Measurements from ENCODE around the gene FARP2.
"Not testable (repeated sequence)": the region's sequence is repeated elsewhere in the genome, so short reads cannot be mapped to it uniquely, and the experiment has no call there.

The FARP2 gene

GRCh38 chr2:241379481-241380480 is 23.7 kb downstream of the FARP2 start:
- no peak for DNase-seq (ENCODE audit: low read depth)
- TF ChIP-seq CTCF (conservative IDR thresholded peaks at IDR 0.05; ENCODE audit: low read depth, low read length), result no peak
- no peak overlapping the region for H3K4me3 ChIP-seq (ENCODE audit: low read length)

- DNase-seq (ENCODE audit: low read depth), result no peak
- H3K4me3 ChIP-seq (ENCODE audit: low read length), result no peak overlapping the region
- TF ChIP-seq CTCF (conservative IDR thresholded peaks at IDR 0.05; ENCODE audit: low read depth, low read length), result no peak
These were observed 25.8 kb downstream of the FARP2 start for GRCh38 chr2:241381872-241382271.

- not testable (repeated sequence) for DNase-seq (ENCODE audit: low read depth); H3K4me3 ChIP-seq (ENCODE audit: low read length)
These were observed 29.4 kb downstream of the FARP2 start for GRCh38 chr2:241385450-241385849.

GRCh38 chr2:241386519-241386918 is 30.4 kb downstream of the FARP2 start:
- no peak for TF ChIP-seq CTCF (conservative IDR thresholded peaks at IDR 0.05; ENCODE audit: low read depth, low read length)
- no peak for DNase-seq (ENCODE audit: low read depth)
- H3K4me3 ChIP-seq (ENCODE audit: low read length), result no peak overlapping the region

- H3K4me3 ChIP-seq (ENCODE audit: low read length), result no peak overlapping the region
- DNase-seq (ENCODE audit: low read depth), result no peak
- TF ChIP-seq CTCF (conservative IDR thresholded peaks at IDR 0.05; ENCODE audit: low read depth, low read length), result no peak
These were observed 33.6 kb downstream of the FARP2 start for GRCh38 chr2:241389697-241390096.

- no peak overlapping the region for H3K4me3 ChIP-seq (ENCODE audit: low read length)
- no peak for TF ChIP-seq CTCF (conservative IDR thresholded peaks at IDR 0.05; ENCODE audit: low read depth, low read length)
- no peak for DNase-seq (ENCODE audit: low read depth)
These were observed 34.5 kb downstream of the FARP2 start for GRCh38 chr2:241390301-241391206.

GRCh38 chr2:241391892-241392665 is 36.0 kb downstream of the FARP2 start:
- DNase-seq (ENCODE audit: low read depth), result no peak
- H3K4me3 ChIP-seq (ENCODE audit: low read length), result no peak overlapping the region
- TF ChIP-seq CTCF (conservative IDR thresholded peaks at IDR 0.05; ENCODE audit: low read depth, low read length), result peak; percentile 45

- not testable (repeated sequence) for H3K4me3 ChIP-seq (ENCODE audit: low read length); DNase-seq (ENCODE audit: low read depth)
These were observed 36.7 kb downstream of the FARP2 start for GRCh38 chr2:241392753-241393152.

All from retinal pigment epithelial cell (primary cell).